ENCODE data around the gene RAPH1.

Gene RAPH1

GRCh38 chr2:203361495-203361894 lies 173.6 kb downstream of the RAPH1 start:
- DNase-seq (ENCODE audit: low spot score), result no peak

- DNase-seq (ENCODE audit: low spot score), result no peak
Measured at GRCh38 chr2:203360833-203361430, 174.2 kb downstream of the RAPH1 start.

- DNase-seq (ENCODE audit: low spot score), result no peak
Measured at GRCh38 chr2:203359450-203359849, 175.7 kb downstream of the RAPH1 start.

GRCh38 chr2:203354966-203355365 lies 180.1 kb downstream of the RAPH1 start:
- no peak for DNase-seq (ENCODE audit: low spot score)

- no peak for DNase-seq (ENCODE audit: low spot score)
Measured at GRCh38 chr2:203352604-203353255, 182.4 kb downstream of the RAPH1 start.

- no peak for DNase-seq (ENCODE audit: low spot score)
Measured at GRCh38 chr2:203347375-203347774, 187.7 kb downstream of the RAPH1 start.

GRCh38 chr2:203346612-203347011 lies 188.5 kb downstream of the RAPH1 start:
- no peak for DNase-seq (ENCODE audit: low spot score)

- DNase-seq (ENCODE audit: low spot score), result no peak
Measured at GRCh38 chr2:203344667-203345066, 190.4 kb downstream of the RAPH1 start.
